Osteocyte (in vitro differentiated cells): ENCODE data around the gene CAMKMT. TPM values are rescaled to one million over a fixed set of nuclear protein-coding genes. Genes with fewer than 3 reads are reported as not detected.

Experiments used
- DNase-seq: peaks from one replicate; pipeline ENCODE4 v3.0.0; 2021; ENCODE audit warnings: mixed read lengths; ENCODE audit not compliant: unreplicated experiment; ENCODE audit errors: extremely low spot score
- H3K27ac Mint-ChIP-seq: one replicate; pipeline ENCODE4 v1.8.0; 2021; ENCODE audit warnings: mild to moderate bottlenecking, mixed read lengths; ENCODE audit not compliant: unreplicated experiment
- H3K27me3 Mint-ChIP-seq: one replicate; pipeline ENCODE4 v1.8.0; 2021; ENCODE audit warnings: mixed read lengths; ENCODE audit not compliant: unreplicated experiment
- H3K36me3 Mint-ChIP-seq: one replicate; pipeline ENCODE4 v1.8.0; 2021; ENCODE audit warnings: mixed read lengths; ENCODE audit not compliant: unreplicated experiment
- H3K4me1 Mint-ChIP-seq: one replicate; pipeline ENCODE4 v1.8.0; 2021; ENCODE audit warnings: mixed read lengths; ENCODE audit not compliant: unreplicated experiment
- H3K4me3 Mint-ChIP-seq: one replicate; pipeline ENCODE4 v1.8.0; 2021; ENCODE audit warnings: mild to moderate bottlenecking, moderate library complexity, mixed read lengths; ENCODE audit not compliant: unreplicated experiment
- H3K9me3 Mint-ChIP-seq: one replicate; pipeline ENCODE4 v1.8.0; 2021; ENCODE audit warnings: mixed read lengths; ENCODE audit not compliant: unreplicated experiment
- total RNA-seq: library from RNA; stranded (reverse); gene quantifications from 2 replicates; pipeline ENCODE4 v1.2.1, GENCODE V29; 2021
- TF ChIP-seq, protein P1 (sequence below): fragments of 200-600 bp; sonication (generic); IDR thresholded peaks from 2 replicates; pipeline ENCODE4 v1.5.0; 2021; ENCODE audit warnings: antibody characterized with exemption, mild to moderate bottlenecking, moderate library complexity

Gene CAMKMT
- total RNA-seq, 1 donor from 2014 or later, result 10.9 TPM

DNA sequence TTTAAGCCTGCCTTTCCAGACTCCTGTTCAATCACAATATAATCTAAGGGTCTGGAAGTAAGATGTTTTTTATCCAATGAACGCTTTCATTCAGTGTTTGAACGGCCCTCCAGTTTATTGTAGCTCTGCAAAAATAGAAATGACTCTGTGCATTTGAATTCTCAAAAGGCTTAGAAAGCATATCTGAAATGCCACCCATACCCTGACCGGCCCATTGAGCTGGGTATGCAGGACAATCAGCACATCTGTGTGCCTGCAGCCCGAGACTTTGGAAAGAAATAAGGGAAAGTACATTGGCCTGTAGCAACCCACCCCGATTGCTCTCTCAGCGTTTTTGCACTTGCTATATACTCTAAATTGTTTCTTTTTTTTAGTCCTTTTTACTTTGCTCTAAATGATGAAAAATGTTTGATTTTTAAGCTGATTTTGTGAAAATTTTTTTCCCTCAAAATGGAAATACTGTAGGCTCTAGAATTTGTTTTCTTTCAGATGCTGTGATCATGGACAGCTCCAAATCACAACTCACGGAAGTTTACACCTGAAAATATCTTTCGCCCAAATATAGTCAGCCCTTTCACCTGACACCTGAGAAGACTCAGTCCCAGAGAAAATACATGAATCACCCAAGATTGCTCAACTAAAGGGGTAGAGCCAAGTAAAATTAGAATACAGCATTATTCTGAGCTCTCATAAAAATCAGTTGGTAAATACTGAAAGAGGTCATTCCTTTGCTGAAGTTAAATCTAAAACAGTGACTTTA, 385.3 kb downstream of the CAMKMT start:
- H3K4me1 Mint-ChIP-seq, result no peaks in the 10 kb centered on the region
- no peak for DNase-seq
- no peak overlapping the region for H3K4me3 Mint-ChIP-seq
- no peaks in the 10 kb centered on the region for H3K9me3 Mint-ChIP-seq
- peaks cover 2% of the 10 kb centered on the region for H3K36me3 Mint-ChIP-seq
- no peaks in the 10 kb centered on the region for H3K27me3 Mint-ChIP-seq
- no peak overlapping the region for H3K27ac Mint-ChIP-seq
- TF ChIP-seq, protein P1, sequence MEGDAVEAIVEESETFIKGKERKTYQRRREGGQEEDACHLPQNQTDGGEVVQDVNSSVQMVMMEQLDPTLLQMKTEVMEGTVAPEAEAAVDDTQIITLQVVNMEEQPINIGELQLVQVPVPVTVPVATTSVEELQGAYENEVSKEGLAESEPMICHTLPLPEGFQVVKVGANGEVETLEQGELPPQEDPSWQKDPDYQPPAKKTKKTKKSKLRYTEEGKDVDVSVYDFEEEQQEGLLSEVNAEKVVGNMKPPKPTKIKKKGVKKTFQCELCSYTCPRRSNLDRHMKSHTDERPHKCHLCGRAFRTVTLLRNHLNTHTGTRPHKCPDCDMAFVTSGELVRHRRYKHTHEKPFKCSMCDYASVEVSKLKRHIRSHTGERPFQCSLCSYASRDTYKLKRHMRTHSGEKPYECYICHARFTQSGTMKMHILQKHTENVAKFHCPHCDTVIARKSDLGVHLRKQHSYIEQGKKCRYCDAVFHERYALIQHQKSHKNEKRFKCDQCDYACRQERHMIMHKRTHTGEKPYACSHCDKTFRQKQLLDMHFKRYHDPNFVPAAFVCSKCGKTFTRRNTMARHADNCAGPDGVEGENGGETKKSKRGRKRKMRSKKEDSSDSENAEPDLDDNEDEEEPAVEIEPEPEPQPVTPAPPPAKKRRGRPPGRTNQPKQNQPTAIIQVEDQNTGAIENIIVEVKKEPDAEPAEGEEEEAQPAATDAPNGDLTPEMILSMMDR, result no peak

DNA sequence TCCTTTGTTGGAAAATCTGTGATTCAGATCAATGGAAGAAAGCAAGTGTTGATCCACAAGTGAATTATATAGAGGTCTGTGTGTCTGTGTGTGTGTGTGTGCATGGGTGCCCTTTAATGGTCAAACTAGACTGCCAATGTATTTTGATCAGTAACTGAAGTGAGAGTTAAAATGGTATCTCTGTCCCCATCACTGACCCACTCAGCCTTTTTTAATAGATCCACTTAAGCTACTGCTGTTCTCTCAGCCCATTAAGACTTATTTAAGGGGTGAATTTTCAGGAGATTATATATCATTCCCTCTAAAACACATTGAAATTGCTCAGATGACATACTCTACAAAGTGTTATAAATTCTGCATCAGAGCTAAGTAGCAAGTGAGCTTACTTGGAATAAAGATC, 386.0 kb downstream of the CAMKMT start:
- H3K4me1 Mint-ChIP-seq, result no peaks in the 10 kb centered on the region
- no peaks in the 10 kb centered on the region for H3K27me3 Mint-ChIP-seq
- H3K36me3 Mint-ChIP-seq, result peaks cover 2% of the 10 kb centered on the region
- H3K4me3 Mint-ChIP-seq, result no peak overlapping the region
- no peak overlapping the region for H3K27ac Mint-ChIP-seq
- H3K9me3 Mint-ChIP-seq, result no peaks in the 10 kb centered on the region
- DNase-seq, result no peak
- TF ChIP-seq, protein P1, result no peak

DNA sequence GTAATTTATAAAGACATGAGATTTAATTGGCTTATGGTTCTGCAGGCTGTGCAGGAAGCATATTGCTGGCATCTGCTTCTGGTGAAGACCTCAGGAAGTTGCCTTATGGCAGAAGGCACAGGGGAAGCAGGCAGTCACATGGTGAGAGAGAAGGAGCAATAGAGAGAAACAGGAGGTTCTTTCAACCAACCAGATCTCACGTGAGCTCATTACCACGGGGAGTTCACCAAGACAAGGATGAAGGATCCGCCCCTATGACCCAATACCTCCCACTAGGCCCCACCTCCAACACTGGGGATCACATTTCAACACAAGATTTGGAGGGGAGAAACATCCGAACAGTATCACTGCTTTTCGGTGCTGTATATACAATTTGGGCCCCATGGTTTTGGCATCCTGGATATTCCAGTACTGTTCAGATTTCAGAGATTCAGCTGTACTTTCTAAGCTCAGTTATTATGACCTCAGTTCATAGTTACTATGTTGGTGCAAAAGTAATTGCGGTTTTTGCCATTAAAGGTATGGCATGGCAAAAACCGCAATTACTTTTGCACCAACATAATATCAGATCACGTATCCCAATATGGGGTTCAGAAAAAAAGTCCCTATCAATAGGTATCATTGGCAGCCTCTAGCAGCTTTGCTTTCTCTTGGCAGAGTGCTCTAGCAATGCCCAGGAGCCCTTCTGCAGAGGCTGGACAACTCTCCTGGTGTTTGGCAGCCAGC, 390.2 kb downstream of the CAMKMT start:
- Mint-ChIP-seq H3K27me3 (no peaks in the 10 kb centered on the region), H3K4me1 (no peaks in the 10 kb centered on the region), H3K9me3 (no peaks in the 10 kb centered on the region), H3K4me3 (no peak overlapping the region), H3K27ac (no peak overlapping the region), H3K36me3 (no peaks in the 10 kb centered on the region)
- DNase-seq, result no peak
- TF ChIP-seq, protein P1, result no peak

DNA sequence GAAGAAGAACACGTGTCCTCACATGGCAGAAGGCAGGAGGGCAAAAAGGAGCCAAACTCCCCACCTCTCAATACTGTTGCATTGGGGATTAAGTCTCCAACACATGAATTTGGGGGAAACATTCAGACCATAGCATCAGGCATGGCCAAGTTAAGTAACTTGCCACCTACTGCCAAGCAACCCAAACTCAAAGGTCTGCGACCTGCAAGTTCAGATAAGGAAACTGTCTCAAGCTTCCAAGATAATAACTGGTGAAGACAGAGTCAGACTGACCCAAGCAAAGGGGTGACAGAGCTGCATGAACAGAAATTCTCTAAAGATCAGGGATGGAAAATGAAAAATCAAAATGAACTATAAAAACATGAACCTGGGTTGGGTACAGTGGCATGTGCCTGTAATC, 391.0 kb downstream of the CAMKMT start:
- H3K4me3 Mint-ChIP-seq, result no peak overlapping the region
- TF ChIP-seq, protein P1, result no peak
- H3K27ac Mint-ChIP-seq, result no peak overlapping the region
- no peak for DNase-seq
- no peaks in the 10 kb centered on the region for H3K36me3 Mint-ChIP-seq
- no peaks in the 10 kb centered on the region for H3K4me1 Mint-ChIP-seq
- H3K27me3 Mint-ChIP-seq, result no peaks in the 10 kb centered on the region
- no peaks in the 10 kb centered on the region for H3K9me3 Mint-ChIP-seq

DNA sequence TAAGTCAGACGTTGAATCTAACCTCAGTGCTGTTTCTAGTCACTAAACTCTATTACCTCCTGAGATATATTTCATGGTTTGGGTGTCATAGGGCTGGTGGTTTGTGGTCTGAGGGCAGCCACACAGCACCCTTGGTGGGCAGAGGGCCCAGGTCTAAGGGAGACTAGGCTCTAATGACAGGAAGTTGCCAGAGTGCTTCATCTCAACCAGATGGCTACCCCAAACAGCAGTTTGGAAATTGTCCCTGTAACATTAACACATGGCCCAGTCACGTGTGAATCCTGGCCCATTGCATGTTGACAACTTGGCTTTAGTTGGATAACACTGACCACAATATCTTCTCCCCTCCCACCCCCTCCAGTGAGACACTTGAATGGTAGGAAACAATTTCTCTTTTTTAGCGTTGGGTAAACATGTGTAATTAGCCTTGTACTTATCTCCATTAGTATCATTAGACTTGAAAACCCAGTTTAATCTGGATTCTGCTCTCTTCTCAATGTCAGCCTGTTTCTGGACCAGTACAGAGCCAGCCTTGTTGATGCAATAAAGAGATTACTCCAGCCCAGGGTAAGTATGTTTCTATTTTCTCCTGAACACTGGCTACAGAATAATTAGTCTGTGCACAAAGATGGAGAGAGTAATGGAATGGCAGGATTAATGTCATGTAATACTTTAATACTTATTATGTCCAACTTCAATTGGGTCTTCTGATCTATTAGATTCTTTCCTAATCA, 392.0 kb downstream of the CAMKMT start:
- H3K4me3 Mint-ChIP-seq, result no peak overlapping the region
- H3K4me1 Mint-ChIP-seq, result no peaks in the 10 kb centered on the region
- DNase-seq, result no peak
- no peaks in the 10 kb centered on the region for H3K36me3 Mint-ChIP-seq
- no peaks in the 10 kb centered on the region for H3K27me3 Mint-ChIP-seq
- H3K9me3 Mint-ChIP-seq, result no peaks in the 10 kb centered on the region
- TF ChIP-seq, protein P1, result no peak
- H3K27ac Mint-ChIP-seq, result no peak overlapping the region
